Middle frontal gyrus (tissue), 1 donor: ENCODE results near the gene CIROP.

Experiments used
- DNase-seq: peaks from one replicate; pipeline ENCODE4 v3.0.0-alpha.2; 2015; ENCODE audit warnings: low spot score; ENCODE audit errors: extremely low spot score

The CIROP gene

GRCh38 chr14:23093991-23094665 is 10.7 kb downstream of the CIROP start:
- no peak for DNase-seq

DNA sequence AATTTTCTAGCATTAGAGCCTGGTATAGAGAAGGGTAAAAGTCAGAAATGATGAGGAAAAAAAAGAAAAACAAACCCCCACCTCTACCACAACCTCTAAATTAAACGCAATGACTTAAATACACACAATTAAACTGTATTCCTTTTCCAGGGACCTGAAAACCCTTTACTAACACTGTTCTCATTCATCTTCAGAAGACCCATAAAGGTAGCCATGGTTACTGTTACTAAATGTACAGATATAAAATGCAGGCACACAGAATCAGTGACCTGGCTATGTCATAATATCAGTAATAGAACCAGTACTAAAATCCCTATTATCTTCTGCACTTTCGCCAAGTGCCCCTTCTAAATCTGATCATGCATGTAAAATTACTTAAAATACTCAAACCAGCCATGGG is 11.3 kb downstream of the CIROP start:
- DNase-seq: no peak

DNA sequence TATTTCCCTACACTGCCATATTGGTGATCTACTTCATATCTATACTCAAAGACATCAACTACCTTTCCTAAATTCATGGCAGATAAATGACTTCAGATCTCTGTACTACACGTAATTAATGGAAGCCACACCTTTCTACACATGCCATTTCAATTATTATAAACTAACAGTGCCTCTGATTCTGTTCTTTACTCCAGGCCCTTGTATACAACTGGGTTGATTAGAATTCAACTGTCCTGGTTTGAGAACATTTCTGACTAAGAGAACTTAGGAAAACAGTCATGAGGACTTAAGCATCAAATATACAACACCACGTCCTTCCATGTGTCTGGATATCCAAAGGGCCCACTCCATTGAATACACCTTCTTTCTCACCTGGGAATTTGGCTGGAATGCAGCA is 11.7 kb downstream of the CIROP start:
- no peak for DNase-seq

DNA sequence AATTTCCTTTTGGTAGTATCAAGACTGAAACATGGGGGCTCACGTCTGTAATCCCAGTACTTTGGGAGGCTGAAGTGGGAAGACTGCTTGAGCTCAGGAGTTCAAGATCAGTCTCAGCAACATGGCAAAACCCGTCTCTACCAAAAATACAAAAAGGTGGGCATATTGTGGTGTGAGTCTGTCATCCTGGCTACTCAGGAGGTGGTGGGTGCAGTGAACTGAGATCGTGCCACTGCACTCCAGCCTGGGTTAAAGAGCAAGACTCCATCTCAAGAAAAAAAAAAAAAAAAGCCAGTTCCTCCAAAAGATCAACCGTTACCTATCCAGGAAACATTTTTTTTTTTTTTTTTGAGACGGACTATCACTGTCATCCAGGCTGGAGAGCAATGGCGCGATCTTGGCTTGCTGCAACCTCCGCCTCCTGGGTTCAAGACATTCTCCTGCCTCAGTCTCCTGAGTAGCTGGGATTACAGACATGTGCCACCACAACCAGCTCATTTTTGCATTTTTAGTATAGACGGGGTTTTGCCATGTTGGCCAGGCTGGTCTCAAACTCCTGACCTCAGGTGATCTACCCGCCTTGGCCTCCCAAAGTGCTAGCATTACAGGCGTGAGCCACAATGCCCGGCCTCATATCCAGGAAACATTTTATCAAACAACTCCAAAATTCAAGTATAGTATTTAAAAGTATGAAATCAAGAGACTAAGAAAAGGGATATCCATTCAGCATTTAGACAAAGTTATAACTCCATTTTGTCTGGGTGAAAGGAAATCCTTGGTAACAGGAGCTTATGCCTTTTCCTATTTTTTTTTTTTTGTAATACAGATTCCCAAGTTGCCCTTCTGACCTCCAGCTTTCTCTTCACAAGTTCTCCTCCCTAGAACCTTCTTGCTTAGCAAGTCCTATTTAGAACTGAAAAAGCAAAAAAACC is 13.2 kb downstream of the CIROP start:
- no peak for DNase-seq

DNA sequence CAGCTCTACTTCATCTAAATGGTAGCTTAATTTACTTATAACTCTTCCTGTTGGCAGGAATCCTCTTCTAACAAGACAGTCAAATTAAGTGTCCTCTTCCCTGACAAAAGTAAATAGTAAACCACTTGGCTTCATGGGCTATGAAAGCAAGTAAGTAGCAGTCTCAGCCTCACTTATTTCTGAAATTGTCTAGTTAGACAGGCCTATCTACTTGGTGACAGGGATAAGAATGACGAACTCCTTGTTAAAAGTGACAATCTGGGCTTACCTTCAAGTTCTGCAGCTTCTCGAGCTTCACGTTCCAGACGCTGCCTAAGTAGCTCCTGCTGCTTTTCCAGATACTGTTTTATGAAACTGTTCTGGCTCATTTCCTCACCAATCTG is 14.5 kb downstream of the CIROP start:
- DNase-seq: no peak

DNA sequence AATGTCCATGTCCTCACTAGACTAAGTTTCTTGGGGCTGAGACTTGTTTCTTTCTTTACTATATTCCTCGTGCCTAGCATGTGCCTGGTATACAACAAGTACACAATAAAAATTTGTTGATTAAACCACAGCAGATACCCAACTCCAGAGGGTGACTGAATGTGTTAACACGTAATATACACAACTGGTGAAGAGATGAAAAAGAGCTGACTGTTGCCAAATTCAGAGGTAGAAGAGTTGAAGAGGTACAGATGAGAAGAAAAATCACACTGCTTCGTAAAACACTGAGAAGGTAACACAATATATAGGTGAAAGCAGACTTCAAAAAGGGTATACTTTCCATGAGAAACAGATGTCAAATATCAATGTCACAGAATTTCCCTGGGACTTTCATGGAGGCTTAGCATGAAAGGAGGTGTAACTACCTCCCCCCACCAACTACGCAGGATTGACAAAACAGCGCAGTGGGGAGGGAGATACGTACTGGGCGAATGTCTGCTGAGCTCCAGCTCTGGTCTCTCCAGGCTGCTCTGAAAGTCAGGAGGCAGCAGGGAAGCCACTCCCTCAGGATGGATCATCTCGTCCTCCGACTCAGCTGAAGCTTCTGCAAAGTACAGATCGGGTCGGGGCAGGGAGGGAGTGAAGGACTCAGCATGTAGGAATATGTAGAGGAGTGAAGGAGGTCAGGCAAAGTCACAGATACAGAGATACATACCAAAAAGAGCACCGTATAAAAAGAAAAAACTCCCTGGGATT is 15.1 kb downstream of the CIROP start:
- DNase-seq: no peak

DNA sequence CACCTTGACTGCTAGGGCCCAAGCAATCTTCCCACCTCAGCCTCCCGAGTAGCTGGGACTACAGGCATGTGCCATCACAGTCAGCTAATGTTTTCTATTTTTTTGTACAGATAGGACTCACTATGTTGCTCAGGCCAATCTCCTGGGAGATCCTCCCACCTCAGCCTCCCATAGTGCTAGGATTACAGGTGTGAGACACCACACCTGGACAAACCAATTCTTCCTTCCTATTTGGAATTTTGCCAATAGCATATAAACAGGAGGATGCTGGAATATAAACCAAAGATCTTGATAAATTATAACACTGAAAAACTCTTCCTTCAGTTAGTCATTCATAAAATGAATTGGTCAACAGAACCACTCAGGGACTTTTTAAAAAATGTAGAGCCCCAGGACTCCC is 18.2 kb downstream of the CIROP start:
- no peak for DNase-seq

- DNase-seq: no peak
These were observed 19.3 kb downstream of the CIROP start for GRCh38 chr14:23085458-23085857.

DNA sequence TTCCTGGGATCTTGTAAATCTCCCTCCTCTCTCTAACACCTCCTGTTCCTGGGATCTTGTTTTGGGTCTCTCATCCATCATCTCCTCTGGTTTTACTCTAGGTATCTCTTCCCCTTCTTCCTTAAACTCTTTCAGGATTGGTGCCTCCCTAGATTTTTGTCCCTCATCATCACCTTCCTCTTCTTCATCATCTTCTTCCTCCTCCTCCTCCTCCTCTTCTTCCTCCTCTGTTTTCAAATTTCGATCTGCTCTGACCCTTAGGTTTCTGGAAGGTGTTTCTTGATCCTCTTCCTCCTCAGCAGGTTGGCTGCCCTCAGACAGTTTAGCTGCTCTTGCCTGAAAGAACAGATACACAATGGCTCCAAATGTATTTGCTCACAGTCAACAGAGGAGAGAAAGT is 24.3 kb downstream of the CIROP start:
- no peak for DNase-seq

DNA sequence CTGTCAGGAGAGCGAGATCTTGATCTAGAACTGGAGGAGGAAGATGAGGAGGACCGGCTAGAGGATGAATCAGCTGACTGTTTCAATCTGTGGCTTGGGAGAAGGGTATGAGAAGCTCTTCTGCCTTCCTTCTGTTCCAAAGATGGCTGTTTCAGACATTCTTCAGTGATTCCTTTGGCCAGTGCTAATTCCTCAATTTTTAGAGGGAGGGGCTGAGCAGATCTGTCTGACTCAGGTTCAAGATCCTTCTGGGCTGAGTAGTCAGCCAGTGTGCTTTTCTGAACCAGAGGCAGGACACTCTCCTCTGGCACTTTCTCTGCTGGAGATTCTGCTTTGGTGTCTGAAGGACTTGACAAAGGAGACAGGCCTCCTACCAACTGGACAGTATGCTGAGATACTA is 25.1 kb downstream of the CIROP start:
- DNase-seq: no peak

- DNase-seq: no peak
These were observed 26.1 kb downstream of the CIROP start for GRCh38 chr14:23078692-23079116.

DNA sequence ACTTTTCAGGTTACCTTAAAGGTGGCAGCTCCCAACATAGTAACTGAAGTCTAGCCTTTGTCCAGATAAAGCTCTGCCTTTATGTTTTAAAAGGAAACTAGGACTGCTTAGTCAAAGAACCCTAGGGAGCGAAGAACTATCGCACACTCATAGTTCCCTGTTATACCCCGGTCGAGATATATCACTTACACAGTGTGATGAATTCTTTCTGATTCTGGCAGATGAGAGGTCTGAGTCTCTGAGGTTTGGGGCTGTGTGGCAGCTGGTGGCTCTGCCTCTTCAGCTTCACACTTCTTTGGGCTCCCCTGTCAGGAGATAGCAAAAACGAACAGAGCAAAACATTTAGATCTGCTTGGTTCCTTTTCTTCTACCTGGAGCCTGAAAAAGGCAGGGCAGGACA is 26.8 kb downstream of the CIROP start:
- no peak for DNase-seq

- DNase-seq: no peak
These were observed 27.9 kb downstream of the CIROP start for GRCh38 chr14:23076785-23077408.

DNA sequence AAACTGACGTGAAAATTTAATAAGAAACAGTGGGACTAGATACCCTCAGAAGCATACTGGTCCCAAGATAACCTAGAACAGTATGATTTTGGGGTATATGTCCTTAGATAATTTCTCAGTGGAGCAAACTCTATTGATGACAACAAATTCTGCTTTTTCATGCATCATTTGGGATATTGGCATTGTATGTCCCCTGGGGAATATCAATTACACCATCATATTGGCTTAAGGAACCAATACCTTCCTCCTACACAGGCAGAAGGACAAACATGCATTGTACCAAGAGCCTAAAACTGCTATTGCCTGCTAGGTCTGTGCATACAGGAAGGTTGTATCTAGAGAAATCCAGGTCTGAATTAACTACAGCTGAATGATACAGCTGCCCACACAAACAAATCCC is 29.9 kb downstream of the CIROP start:
- DNase-seq: no peak

- DNase-seq: no peak
These were observed 32.8 kb downstream of the CIROP start for GRCh38 chr14:23071921-23072539.

- DNase-seq: peak; percentile 54
These were observed 33.4 kb downstream of the CIROP start for GRCh38 chr14:23071244-23071920.

DNA sequence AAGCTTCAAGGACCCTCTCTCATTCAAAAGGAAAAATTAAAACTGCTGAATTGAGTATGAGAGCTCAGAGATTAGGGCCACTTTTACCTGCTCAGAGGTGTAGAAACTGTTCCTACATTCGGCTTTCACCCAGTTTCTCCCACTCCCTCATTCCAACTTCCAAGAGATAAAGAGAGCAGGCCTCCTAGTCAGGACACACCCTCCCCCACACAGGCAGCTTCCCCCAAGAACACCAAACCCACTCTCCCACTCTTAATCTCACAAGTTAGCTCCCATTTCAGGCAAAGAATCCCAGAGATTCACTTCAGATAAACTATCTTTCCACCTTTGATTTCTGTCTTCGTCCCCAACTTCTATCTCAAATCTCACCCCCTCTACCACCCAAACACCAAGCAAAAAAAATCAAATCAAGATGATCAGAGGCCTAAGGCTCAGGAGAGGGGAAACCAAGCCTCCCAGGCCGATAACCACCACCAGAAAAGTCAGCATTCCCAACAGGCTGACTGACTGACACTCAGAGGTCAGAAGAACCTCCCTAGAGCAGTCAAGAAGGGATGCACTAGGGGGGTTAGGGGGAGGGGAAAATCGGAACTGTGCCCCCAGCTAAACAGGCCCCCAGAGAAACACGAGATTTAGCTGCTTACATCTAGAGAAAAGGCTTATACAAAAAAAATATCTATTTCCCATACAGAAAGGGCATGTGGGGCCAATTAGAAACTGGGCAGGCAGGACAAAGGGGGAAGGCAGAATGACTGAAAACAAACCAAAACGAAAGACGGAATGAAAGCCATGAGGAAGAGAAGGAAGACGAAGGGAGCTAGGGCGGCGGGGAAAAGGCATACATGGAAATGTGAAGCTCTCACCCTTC is 34.3 kb downstream of the CIROP start:
- no peak for DNase-seq

- no peak for DNase-seq
These were observed 35.4 kb downstream of the CIROP start for GRCh38 chr14:23069413-23069806.

DNA sequence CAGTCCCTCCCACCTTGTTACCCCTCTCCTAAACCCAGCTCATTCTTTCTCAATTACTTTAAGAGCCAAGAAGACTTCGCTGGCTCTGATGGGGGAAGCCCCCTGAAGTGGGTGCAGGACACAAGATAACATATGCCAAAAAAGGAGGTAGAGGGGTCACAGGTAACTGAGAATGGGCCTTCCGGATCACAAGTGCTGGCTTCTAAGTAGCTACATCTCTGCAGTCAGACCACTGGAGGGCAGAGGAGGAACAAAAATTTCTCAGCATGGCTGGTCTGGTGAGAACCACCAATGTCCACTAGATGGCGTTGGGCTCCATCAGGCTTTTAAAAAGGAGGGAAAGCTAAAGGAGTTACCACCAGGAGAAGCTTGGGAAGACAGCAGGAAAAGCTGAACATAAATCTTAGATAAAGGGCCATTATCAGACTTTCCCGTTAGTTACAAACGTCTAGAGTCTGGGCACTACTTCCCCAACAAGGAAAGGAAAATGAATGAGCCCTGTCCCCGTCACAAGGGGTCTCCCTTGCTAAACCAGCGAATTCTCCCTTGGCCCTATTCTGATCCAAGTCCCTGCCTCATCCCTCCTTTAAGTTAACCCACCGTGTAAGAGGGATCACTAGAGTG is 35.9 kb downstream of the CIROP start:
- peak; percentile 86 for DNase-seq
